ENCODE results near the gene LRP8.

The LRP8 gene

DNA sequence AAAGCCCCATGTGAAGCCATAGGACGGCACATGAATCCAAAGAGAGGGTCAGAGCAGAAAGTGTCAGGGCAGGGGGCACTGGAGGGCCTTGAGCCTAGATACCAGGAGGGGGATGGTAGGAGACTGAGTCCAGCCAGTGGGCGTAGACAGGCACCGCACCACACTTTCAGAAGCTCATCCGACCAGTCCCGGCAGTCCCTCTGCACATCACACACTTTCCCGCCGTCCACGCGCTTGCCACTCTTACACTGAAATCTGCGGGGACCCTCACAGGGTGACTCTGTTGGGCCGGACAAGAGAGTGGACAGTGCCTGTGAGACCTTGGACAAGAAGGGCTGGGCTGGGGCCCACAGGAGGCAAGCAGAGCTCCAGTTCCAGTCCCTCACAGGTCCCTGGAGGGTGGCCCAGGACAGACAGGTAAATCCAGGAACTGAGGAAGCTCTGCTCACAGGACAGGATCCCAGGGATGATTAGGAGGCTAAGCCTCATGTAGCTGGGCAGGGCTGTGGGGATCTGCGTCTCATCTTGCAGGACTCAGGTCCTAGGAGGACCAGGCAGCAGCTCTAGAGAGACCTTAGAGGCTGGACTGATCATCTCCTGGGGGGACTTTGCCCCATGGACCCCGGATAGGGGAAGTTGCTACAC, 53.2 kb downstream of the LRP8 start:
- no peaks in the 10 kb centered on the region for H3K9me3 ChIP-seq (ENCODE audit: control insufficient read depth, low read length)
- DNase-seq (ENCODE audit: low read depth): no peak
- peaks cover 3% of the 10 kb centered on the region for H3K36me3 ChIP-seq (ENCODE audit: control insufficient read depth, insufficient read depth, low read length, severe bottlenecking)
- no peaks in the 10 kb centered on the region for H3K27me3 ChIP-seq (replicated peaks; ENCODE audit: control insufficient read depth, insufficient read depth, low read length)
- H3K9ac ChIP-seq (ENCODE audit: low read length): no peak overlapping the region
- no peaks in the 10 kb centered on the region for H3K4me1 ChIP-seq (ENCODE audit: control insufficient read depth, insufficient read depth, low read length)
- H3K4me3 ChIP-seq (ENCODE audit: low read length): no peak overlapping the region

DNA sequence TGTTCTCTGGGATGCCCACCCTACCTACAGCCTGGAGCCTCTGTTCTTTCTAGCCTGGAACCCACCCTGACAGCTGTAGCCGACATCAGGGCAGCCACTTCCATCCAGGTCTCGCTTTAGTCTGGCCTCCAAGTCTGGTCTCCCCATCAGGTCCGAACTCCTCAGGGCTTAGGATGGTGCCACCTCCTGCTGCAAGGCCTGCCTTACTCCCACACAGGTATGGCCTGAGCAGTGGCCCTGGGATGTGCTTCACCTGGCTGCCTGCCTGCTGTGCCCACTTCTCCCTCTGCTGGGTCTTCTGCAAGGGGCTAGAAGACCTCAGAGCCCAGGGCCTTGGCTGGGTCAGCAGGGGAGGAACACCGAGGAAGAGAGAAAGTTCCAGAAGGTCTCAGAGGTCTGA, 53.8 kb downstream of the LRP8 start:
- Histone ChIP-seq H3K36me3 (ENCODE audit: control insufficient read depth, insufficient read depth, low read length, severe bottlenecking) (peaks cover 3% of the 10 kb centered on the region), H3K27me3 (replicated peaks; ENCODE audit: control insufficient read depth, insufficient read depth, low read length) (no peaks in the 10 kb centered on the region), H3K9ac (ENCODE audit: low read length) (no peak overlapping the region), H3K4me3 (ENCODE audit: low read length) (no peak overlapping the region), H3K4me1 (ENCODE audit: control insufficient read depth, insufficient read depth, low read length) (no peaks in the 10 kb centered on the region), H3K9me3 (ENCODE audit: control insufficient read depth, low read length) (no peaks in the 10 kb centered on the region)
- no peak for DNase-seq (ENCODE audit: low read depth)

DNA sequence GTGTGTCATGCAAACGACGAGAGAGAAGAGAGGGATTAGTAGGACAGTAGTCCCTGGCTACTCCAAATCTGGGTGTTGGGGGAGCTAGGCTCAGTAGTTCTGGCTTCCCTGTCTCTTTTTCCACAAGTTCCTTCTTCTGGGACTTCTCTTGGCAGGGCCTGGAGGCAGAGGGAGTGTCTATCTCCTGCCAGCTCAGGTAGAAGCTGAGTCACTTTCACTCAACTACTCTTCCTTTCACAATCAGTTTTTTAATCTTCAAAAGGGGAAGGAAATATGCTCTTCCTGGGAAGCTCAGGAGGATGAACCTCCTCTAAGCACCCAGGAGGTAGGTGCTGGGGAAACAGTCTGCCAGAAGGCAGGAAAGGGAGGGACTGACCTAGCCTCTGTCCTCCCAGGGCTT, 54.3 kb downstream of the LRP8 start:
- Histone ChIP-seq H3K36me3 (ENCODE audit: control insufficient read depth, insufficient read depth, low read length, severe bottlenecking) (peaks cover 3% of the 10 kb centered on the region), H3K27me3 (replicated peaks; ENCODE audit: control insufficient read depth, insufficient read depth, low read length) (no peaks in the 10 kb centered on the region), H3K4me3 (ENCODE audit: low read length) (no peak overlapping the region), H3K9me3 (ENCODE audit: control insufficient read depth, low read length) (no peaks in the 10 kb centered on the region), H3K9ac (ENCODE audit: low read length) (no peak overlapping the region), H3K4me1 (ENCODE audit: control insufficient read depth, insufficient read depth, low read length) (no peaks in the 10 kb centered on the region)
- no peak for DNase-seq (ENCODE audit: low read depth)

DNA sequence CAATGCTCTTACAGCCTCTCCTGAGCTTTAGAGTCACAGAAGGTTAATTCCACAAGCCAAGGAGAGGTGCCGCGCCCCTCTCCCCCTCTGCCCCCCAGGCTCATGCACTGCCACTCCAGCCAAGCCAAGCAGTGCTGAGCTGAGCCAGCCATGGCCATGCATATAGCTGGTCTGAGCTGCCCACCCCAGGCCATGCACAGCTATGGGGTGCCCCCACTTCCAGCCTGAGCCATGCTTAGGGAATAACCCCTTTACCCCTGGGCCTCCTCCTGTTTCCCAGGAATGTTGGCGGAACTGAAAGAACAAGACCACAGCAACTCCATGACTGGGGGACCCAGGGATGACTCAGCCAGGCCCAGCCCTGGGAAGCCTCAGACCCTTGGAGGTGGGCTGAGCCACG, 55.5 kb downstream of the LRP8 start:
- no peak overlapping the region for H3K4me3 ChIP-seq (ENCODE audit: low read length)
- no peak overlapping the region for H3K9ac ChIP-seq (ENCODE audit: low read length)
- H3K27me3 ChIP-seq (replicated peaks; ENCODE audit: control insufficient read depth, insufficient read depth, low read length): no peaks in the 10 kb centered on the region
- peaks cover 3% of the 10 kb centered on the region for H3K36me3 ChIP-seq (ENCODE audit: control insufficient read depth, insufficient read depth, low read length, severe bottlenecking)
- no peaks in the 10 kb centered on the region for H3K9me3 ChIP-seq (ENCODE audit: control insufficient read depth, low read length)
- no peaks in the 10 kb centered on the region for H3K4me1 ChIP-seq (ENCODE audit: control insufficient read depth, insufficient read depth, low read length)
- no peak for DNase-seq (ENCODE audit: low read depth)

DNA sequence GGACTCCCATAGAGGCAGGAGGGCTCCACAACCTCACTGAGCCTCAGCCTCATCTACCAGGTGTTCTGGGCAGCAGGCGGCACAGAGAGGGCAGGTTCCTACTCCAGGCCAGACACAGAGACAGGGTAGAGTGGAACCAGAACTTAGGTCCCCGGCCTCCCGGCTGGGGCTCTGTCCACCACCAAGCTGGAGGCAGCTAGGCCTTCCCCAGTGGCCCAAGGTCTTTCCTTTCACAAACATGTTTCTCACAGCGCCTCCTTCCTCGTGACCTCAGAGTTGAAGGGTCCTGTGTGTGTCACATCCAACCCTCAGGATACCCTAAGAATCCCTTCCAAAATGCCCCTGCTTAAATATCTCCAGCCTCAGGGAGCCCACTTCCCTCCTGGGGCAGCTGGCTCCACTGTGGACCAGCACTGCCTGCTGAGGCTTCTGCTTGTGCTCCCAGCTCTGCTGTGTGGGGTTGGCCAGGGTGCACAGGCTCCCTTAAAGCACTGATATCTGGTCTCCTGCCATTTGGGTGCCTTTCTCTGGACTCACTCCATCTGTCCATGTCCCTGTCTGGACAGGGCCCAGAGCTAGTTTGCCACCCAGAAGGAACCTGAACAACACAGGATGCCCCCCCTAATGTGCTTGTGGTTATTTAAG, 56.3 kb downstream of the LRP8 start:
- no peaks in the 10 kb centered on the region for H3K4me1 ChIP-seq (ENCODE audit: control insufficient read depth, insufficient read depth, low read length)
- H3K36me3 ChIP-seq (ENCODE audit: control insufficient read depth, insufficient read depth, low read length, severe bottlenecking): peaks cover 3% of the 10 kb centered on the region
- no peak overlapping the region for H3K4me3 ChIP-seq (ENCODE audit: low read length)
- no peaks in the 10 kb centered on the region for H3K9me3 ChIP-seq (ENCODE audit: control insufficient read depth, low read length)
- no peak for DNase-seq (ENCODE audit: low read depth)
- no peak overlapping the region for H3K9ac ChIP-seq (ENCODE audit: low read length)
- no peaks in the 10 kb centered on the region for H3K27me3 ChIP-seq (replicated peaks; ENCODE audit: control insufficient read depth, insufficient read depth, low read length)

DNA sequence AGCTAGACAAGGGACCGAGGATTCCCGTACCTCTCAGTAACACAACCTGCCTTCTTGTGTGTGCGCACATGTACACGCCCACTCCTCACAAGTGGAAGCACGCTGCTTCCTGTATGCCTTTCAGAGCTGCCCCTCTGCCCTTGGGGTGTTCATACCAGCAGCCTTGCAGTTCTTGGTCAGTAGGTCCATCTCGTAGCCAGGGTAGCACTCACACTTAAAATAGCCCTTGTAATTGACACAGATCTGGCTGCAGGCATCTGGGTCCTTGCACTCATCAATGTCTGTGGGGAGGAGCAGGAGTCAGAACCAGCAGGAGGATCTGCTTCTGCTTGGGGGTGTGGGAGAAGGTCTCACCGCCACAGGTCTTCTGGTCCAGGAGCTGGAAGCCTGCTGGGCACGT, 57.0 kb downstream of the LRP8 start:
- Histone ChIP-seq H3K4me1 (ENCODE audit: control insufficient read depth, insufficient read depth, low read length) (no peaks in the 10 kb centered on the region), H3K4me3 (ENCODE audit: low read length) (no peak overlapping the region), H3K36me3 (ENCODE audit: control insufficient read depth, insufficient read depth, low read length, severe bottlenecking) (peaks cover 3% of the 10 kb centered on the region), H3K27me3 (replicated peaks; ENCODE audit: control insufficient read depth, insufficient read depth, low read length) (no peaks in the 10 kb centered on the region), H3K9me3 (ENCODE audit: control insufficient read depth, low read length) (no peaks in the 10 kb centered on the region), H3K9ac (ENCODE audit: low read length) (no peak overlapping the region)
- no peak for DNase-seq (ENCODE audit: low read depth)

DNA sequence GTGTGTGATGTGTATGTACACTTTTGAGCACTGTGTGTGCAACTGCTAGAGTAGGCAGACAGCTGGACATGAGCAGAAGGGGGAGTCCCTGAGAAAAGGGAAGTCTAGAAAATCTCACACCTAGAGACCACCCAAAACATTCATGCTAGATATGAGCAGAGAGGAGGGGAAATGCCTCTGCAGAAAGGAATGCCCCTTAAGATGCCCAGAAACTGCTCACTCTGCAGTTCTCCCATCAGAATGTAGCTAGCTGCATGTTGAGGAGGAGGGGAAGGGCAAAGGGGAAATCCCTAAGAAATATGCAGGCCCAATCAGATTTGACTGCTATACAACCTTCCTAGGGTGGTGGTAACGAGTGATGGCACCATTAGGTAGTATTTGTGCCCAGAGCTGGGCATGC, 57.8 kb downstream of the LRP8 start:
- Histone ChIP-seq H3K4me3 (ENCODE audit: low read length) (no peak overlapping the region), H3K9ac (ENCODE audit: low read length) (no peak overlapping the region), H3K4me1 (ENCODE audit: control insufficient read depth, insufficient read depth, low read length) (no peaks in the 10 kb centered on the region), H3K27me3 (replicated peaks; ENCODE audit: control insufficient read depth, insufficient read depth, low read length) (no peaks in the 10 kb centered on the region), H3K36me3 (ENCODE audit: control insufficient read depth, insufficient read depth, low read length, severe bottlenecking) (peaks cover 3% of the 10 kb centered on the region), H3K9me3 (ENCODE audit: control insufficient read depth, low read length) (no peaks in the 10 kb centered on the region)
- no peak for DNase-seq (ENCODE audit: low read depth)

DNA sequence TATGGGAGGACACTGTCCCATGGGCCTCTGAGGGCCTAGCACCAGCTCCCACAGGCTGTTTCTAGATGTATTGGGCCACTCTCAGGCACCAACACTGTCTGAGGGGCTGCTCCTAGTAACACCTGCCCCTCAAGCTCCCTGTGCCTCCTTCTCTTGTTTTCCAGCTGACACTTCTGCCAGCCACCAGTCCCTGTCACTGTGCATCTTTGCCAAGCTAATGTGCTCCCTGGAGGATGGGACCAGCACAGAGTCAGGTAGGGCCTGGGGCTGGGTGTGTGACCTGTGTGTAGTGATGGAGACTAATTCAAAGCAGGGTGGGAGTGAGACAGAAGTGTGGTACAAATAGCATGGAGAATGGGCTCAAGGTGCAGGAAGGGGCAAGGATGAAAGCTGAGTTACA, 60.1 kb downstream of the LRP8 start:
- no peak overlapping the region for H3K9ac ChIP-seq (ENCODE audit: low read length)
- peaks cover 12% of the 10 kb centered on the region for H3K36me3 ChIP-seq (ENCODE audit: control insufficient read depth, insufficient read depth, low read length, severe bottlenecking)
- H3K9me3 ChIP-seq (ENCODE audit: control insufficient read depth, low read length): no peaks in the 10 kb centered on the region
- H3K4me3 ChIP-seq (ENCODE audit: low read length): no peak overlapping the region
- no peaks in the 10 kb centered on the region for H3K27me3 ChIP-seq (replicated peaks; ENCODE audit: control insufficient read depth, insufficient read depth, low read length)
- no peak for DNase-seq (ENCODE audit: low read depth)
- H3K4me1 ChIP-seq (ENCODE audit: control insufficient read depth, insufficient read depth, low read length): no peaks in the 10 kb centered on the region

DNA sequence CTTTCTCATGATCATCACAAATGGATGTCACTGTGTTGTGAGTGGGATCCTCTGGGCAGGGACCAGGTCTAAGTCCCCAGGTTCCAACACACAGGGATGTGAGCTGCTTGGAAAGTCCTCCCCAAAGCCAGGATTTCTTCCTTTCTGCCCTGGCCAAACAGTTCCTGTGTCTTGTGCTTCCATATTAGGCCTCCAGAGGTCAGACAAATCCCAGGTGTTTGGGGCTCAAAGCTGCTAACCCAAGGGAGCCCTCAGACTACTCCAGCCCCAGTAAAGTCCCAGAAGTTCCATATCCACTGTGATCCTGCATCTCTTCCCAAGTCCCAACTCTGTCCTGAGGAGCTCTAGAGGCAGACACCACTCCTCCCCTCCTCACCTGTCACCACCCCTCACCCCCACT, 61.8 kb downstream of the LRP8 start:
- Histone ChIP-seq H3K9ac (ENCODE audit: low read length) (no peak overlapping the region), H3K27me3 (replicated peaks; ENCODE audit: control insufficient read depth, insufficient read depth, low read length) (no peaks in the 10 kb centered on the region), H3K4me1 (ENCODE audit: control insufficient read depth, insufficient read depth, low read length) (no peaks in the 10 kb centered on the region), H3K9me3 (ENCODE audit: control insufficient read depth, low read length) (no peaks in the 10 kb centered on the region), H3K4me3 (ENCODE audit: low read length) (no peak overlapping the region), H3K36me3 (ENCODE audit: control insufficient read depth, insufficient read depth, low read length, severe bottlenecking) (peaks cover 25% of the 10 kb centered on the region)
- no peak for DNase-seq (ENCODE audit: low read depth)

DNA sequence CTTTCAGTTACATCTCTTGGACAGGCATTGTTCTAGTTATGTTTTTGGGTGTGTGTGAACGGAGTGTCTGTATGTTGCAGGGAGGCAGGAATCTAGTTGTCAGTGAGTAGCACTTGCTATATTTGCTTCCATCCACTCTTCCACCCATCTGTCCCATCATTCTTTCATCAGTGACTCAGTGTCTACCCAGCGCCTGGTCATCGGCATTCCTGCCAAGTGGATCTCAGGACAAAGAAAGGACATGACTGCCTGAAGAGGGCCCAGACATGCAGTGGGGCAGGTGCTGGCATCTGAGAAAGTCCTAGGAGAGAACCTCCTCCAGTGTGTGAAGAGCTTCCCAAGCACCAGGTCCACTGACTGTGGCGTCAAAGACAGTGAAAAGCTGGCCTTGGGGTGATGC, 62.3 kb downstream of the LRP8 start:
- H3K27me3 ChIP-seq (replicated peaks; ENCODE audit: control insufficient read depth, insufficient read depth, low read length): no peaks in the 10 kb centered on the region
- H3K36me3 ChIP-seq (ENCODE audit: control insufficient read depth, insufficient read depth, low read length, severe bottlenecking): peaks cover 26% of the 10 kb centered on the region
- no peak for DNase-seq (ENCODE audit: low read depth)
- H3K4me3 ChIP-seq (ENCODE audit: low read length): no peak overlapping the region
- no peak overlapping the region for H3K9ac ChIP-seq (ENCODE audit: low read length)
- no peaks in the 10 kb centered on the region for H3K4me1 ChIP-seq (ENCODE audit: control insufficient read depth, insufficient read depth, low read length)
- H3K9me3 ChIP-seq (ENCODE audit: control insufficient read depth, low read length): no peaks in the 10 kb centered on the region

DNA sequence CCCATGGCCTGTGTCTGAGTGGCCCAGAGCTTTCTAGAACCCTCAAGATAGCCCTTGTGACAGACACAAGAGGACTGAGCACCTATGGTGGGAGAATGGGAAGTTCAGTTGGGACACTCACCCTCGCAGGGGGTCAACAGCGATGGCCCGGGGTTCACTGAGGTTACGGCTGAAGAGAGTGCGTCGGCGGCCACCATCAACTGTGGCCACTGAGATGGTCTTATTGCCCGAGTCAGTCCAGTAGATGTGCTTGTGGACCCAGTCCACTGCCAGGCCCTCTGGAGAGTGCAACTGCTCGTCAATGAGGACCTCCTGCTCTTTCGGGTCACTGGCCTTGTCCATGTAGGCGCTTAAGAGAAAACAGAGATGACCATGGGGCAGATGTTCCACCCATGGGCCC, 63.8 kb downstream of the LRP8 start:
- Histone ChIP-seq H3K36me3 (ENCODE audit: control insufficient read depth, insufficient read depth, low read length, severe bottlenecking) (peaks cover 31% of the 10 kb centered on the region), H3K9me3 (ENCODE audit: control insufficient read depth, low read length) (no peaks in the 10 kb centered on the region), H3K9ac (ENCODE audit: low read length) (no peak overlapping the region), H3K27me3 (replicated peaks; ENCODE audit: control insufficient read depth, insufficient read depth, low read length) (no peaks in the 10 kb centered on the region), H3K4me1 (ENCODE audit: control insufficient read depth, insufficient read depth, low read length) (no peaks in the 10 kb centered on the region), H3K4me3 (ENCODE audit: low read length) (no peak overlapping the region)
- DNase-seq (ENCODE audit: low read depth): no peak

DNA sequence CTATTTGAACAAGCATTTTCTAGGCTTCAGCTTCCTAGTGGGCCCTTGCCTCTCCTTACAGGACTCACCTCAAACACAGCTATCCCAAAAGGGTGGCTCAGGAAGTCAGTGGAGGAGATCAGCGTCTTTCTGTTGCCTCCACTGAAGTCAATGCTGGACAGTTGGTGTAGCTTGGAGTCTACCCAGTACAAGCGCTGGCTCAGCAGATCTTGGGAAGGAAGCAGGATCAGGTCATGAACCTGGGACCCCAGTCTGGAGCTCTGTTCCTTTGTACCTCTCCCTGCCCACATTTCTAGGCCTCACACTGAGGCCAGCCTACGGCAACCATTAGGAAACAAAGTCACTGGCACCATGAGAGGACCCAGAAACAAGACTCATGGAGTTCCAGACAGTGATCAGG, 65.9 kb downstream of the LRP8 start:
- no peaks in the 10 kb centered on the region for H3K9me3 ChIP-seq (ENCODE audit: control insufficient read depth, low read length)
- no peaks in the 10 kb centered on the region for H3K4me1 ChIP-seq (ENCODE audit: control insufficient read depth, insufficient read depth, low read length)
- DNase-seq (ENCODE audit: low read depth): no peak
- H3K36me3 ChIP-seq (ENCODE audit: control insufficient read depth, insufficient read depth, low read length, severe bottlenecking): peaks cover 31% of the 10 kb centered on the region
- no peak overlapping the region for H3K4me3 ChIP-seq (ENCODE audit: low read length)
- no peak overlapping the region for H3K9ac ChIP-seq (ENCODE audit: low read length)
- H3K27me3 ChIP-seq (replicated peaks; ENCODE audit: control insufficient read depth, insufficient read depth, low read length): no peaks in the 10 kb centered on the region

All from adipocyte (in vitro differentiated cells).